MM.1S (cell line): Measurements from ENCODE around the gene GAL3ST1.

ENCODE experiments used
- EZH2 ChIP-seq: fragments of 300-600 bp; sonication (generic); optimal IDR thresholded peaks from 2 replicates; pipeline ENCODE3; 2017; ENCODE audit warnings: low read depth, mild to moderate bottlenecking, antibody characterized with exemption, low read length, mixed read lengths
- EZH2phosphoT487 ChIP-seq: fragments of 300-600 bp; sonication (generic); IDR thresholded peaks from 2 replicates; pipeline ENCODE4 v1.6.1; 2018; ENCODE audit warnings: antibody characterized with exemption, low read length
- TF ChIP-seq, protein P1 (sequence below): fragments of 300-600 bp; sonication (generic); IDR thresholded peaks from 2 replicates; pipeline ENCODE4 v1.5.1; 2016; ENCODE audit warnings: antibody characterized with exemption, low read length, mixed read lengths

DNA sequence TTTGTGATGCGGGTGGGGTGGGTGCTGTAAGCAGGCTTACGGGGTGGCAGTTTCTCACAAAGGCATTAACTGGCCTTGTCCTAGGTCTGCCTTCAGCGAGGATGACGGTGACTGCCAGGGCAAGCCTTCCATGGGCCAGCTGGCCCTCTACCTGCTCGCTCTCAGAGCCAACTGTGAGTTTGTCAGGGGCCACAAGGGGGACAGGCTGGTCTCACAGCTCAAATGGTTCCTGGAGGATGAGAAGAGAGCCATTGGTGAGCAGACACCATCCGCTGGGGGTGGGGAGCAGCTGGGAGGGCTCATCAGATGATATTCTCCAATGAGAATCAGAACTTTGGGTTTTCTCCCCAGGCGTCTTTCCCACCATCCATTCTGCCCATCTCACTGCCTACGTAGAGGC lies 38.3 kb upstream of the GAL3ST1 start:
- TF ChIP-seq, protein P1, sequence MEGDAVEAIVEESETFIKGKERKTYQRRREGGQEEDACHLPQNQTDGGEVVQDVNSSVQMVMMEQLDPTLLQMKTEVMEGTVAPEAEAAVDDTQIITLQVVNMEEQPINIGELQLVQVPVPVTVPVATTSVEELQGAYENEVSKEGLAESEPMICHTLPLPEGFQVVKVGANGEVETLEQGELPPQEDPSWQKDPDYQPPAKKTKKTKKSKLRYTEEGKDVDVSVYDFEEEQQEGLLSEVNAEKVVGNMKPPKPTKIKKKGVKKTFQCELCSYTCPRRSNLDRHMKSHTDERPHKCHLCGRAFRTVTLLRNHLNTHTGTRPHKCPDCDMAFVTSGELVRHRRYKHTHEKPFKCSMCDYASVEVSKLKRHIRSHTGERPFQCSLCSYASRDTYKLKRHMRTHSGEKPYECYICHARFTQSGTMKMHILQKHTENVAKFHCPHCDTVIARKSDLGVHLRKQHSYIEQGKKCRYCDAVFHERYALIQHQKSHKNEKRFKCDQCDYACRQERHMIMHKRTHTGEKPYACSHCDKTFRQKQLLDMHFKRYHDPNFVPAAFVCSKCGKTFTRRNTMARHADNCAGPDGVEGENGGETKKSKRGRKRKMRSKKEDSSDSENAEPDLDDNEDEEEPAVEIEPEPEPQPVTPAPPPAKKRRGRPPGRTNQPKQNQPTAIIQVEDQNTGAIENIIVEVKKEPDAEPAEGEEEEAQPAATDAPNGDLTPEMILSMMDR, result no peak
- no peak for TF ChIP-seq EZH2
- no peak for TF ChIP-seq EZH2phosphoT487
